Posterior cingulate gyrus (tissue), 11 donors: Measurements from ENCODE around the gene TNNT2.

ENCODE experiments used
- DNase-seq, 10 donors: peaks; one replicate each; pipeline versions ENCODE4 v3.0.0 to v3.0.0-alpha.2; 2020 to 2021; ENCODE audit warnings: mixed read lengths in 3 of 10
- intact Hi-C: fragments of 100-400 bp; cut with DNase I; formaldehyde crosslinking; loops from one replicate; pipeline ENCODE4 v1.15.1; 2023

The TNNT2 gene

GRCh38 chr1:201404722-201405483 lies 27.4 kb upstream of the TNNT2 start:
- peak in 2 of 10 donors; percentile 39 to 47 for DNase-seq
- intact Hi-C loops: no loop called here

GRCh38 chr1:201404055-201404454 lies 26.6 kb upstream of the TNNT2 start:
- intact Hi-C loops: no loop called here
- DNase-seq: peak in 1 of 10 donors; percentile 15

- no peak for DNase-seq
- intact Hi-C loops: no loop called here
Measured at GRCh38 chr1:201403359-201403758, 25.9 kb upstream of the TNNT2 start.

- no peak for DNase-seq
- intact Hi-C loops: no loop called here
Measured at GRCh38 chr1:201401700-201402099, 24.2 kb upstream of the TNNT2 start.

- intact Hi-C loops: no loop called here
- DNase-seq: peak in 3 of 10 donors; percentile 15 to 25 (median 20)
Measured at GRCh38 chr1:201400852-201401230, 23.4 kb upstream of the TNNT2 start.

GRCh38 chr1:201400212-201400851 lies 22.9 kb upstream of the TNNT2 start:
- intact Hi-C loops: no loop called here
- peak in 3 of 10 donors; percentile 31 to 46 (median 41) for DNase-seq

- intact Hi-C loops: loop anchor here (2.0 kb wide), 1 partner anchor 43 kb away; no protein-coding TSS in a partner anchor
- peak in 4 of 10 donors; percentile 20 to 77 (median 54) for DNase-seq
Measured at GRCh38 chr1:201399352-201400126, 22.1 kb upstream of the TNNT2 start.

- intact Hi-C loops: loop anchor here (2.0 kb wide), 1 partner anchor 42 kb away; no protein-coding TSS in a partner anchor
- peak in 3 of 10 donors; percentile 55 to 79 (median 69) for DNase-seq
Measured at GRCh38 chr1:201399018-201399351, 21.5 kb upstream of the TNNT2 start, which contains the start of gene LAD1. Gene LAD1 (minus strand): TSS chr1:201399324. CDS start chr1:201399306, 18 bp downstream.

- peak in 2 of 10 donors; percentile 36 to 38 for DNase-seq
- intact Hi-C loops: loop anchor here (2.0 kb wide), 1 partner anchor 41 kb away; no protein-coding TSS in a partner anchor
Measured at GRCh38 chr1:201397675-201398074, 20.2 kb upstream of the TNNT2 start.

GRCh38 chr1:201396861-201397464 lies 19.5 kb upstream of the TNNT2 start:
- intact Hi-C loops: no loop called here
- DNase-seq: peak in 3 of 10 donors; percentile 55 to 79 (median 75)

- intact Hi-C loops: no loop called here
- peak in 2 of 10 donors; percentile 31 to 44 for DNase-seq
Measured at GRCh38 chr1:201395936-201396335, 18.5 kb upstream of the TNNT2 start.

GRCh38 chr1:201394591-201394990 lies 17.1 kb upstream of the TNNT2 start:
- intact Hi-C loops: no loop called here

GRCh38 chr1:201393076-201393475 lies 15.6 kb upstream of the TNNT2 start:
- intact Hi-C loops: no loop called here
- DNase-seq: peak in 3 of 10 donors; percentile 6 to 28 (median 12)

More at GRCh38 chr1:201394591-201394990, 17.1 kb upstream of the TNNT2 start:
- DNase-seq: peak in 3 of 10 donors; percentile 31 to 73 (median 59)

- DNase-seq: peak in 3 of 10 donors; percentile 23 to 52 (median 26)
- intact Hi-C loops: no loop called here
Measured at GRCh38 chr1:201391651-201392511, 14.4 kb upstream of the TNNT2 start.

- intact Hi-C loops: no loop called here
- peak in 2 of 10 donors; percentile 6 to 29 for DNase-seq
Measured at GRCh38 chr1:201391225-201391624, 13.7 kb upstream of the TNNT2 start.

GRCh38 chr1:201389051-201389450 lies 11.6 kb upstream of the TNNT2 start:
- DNase-seq: peak in 2 of 10 donors; percentile 39 to 64
- intact Hi-C loops: no loop called here

- intact Hi-C loops: no loop called here
- peak in 2 of 10 donors; percentile 47 to 68 for DNase-seq
Measured at GRCh38 chr1:201386208-201386607, 8.7 kb upstream of the TNNT2 start.

- intact Hi-C loops: no loop called here
Measured at GRCh38 chr1:201385299-201385891, 7.9 kb upstream of the TNNT2 start.

GRCh38 chr1:201384406-201384782 lies 6.9 kb upstream of the TNNT2 start:
- intact Hi-C loops: no loop called here
- peak in 2 of 10 donors; percentile 30 to 39 for DNase-seq

More at GRCh38 chr1:201385299-201385891, 7.9 kb upstream of the TNNT2 start:
- peak in 8 of 10 donors; percentile 30 to 89 (median 45) for DNase-seq
